ENCODE results near the gene ARPP21. TPM values are rescaled to one million over a fixed set of nuclear protein-coding genes. Genes with fewer than 3 reads are reported as not detected.

Gene ARPP21
- total RNA-seq, result 4.1 to 10.6 TPM (median 4.9 TPM) in 3 replicates
- long read RNA-seq, partial matches to known transcripts, result 0 of 4 reads
- long read RNA-seq, other reads (novel, unspliced or antisense), result 4 of 4 reads

GRCh38 chr3:35639254-35640186 is at the start of gene ARPP21:
Gene ARPP21, plus strand, starts transcription at chr3:35639525. Its CDS starts 42,227 bp downstream, at chr3:35681752.
- peaks cover 24% of the 10 kb centered on the region for H3K4me1 Mint-ChIP-seq (ENCODE audit: low read depth)

GRCh38 chr3:35592589-35593295 is 46.6 kb upstream of the ARPP21 start:
- peaks cover 4% of the 10 kb centered on the region for H3K4me1 Mint-ChIP-seq (ENCODE audit: low read depth)
- peaks cover 4% of the 10 kb centered on the region for H3K27me3 Mint-ChIP-seq (ENCODE audit: low read depth)
- H3K27ac Mint-ChIP-seq (ENCODE audit: unreplicated experiment), result no peak overlapping the region

More at GRCh38 chr3:35639254-35640186, at the start of gene ARPP21:
- no peak for TF ChIP-seq CTCF (IDR thresholded peaks at IDR 0.05)
- H3K9me3 Mint-ChIP-seq (ENCODE audit: low read depth), result no peaks in the 10 kb centered on the region
- peak; percentile 86 for DNase-seq (ENCODE audit: low spot score)
- peaks cover 57% of the 10 kb centered on the region for H3K27me3 Mint-ChIP-seq (ENCODE audit: low read depth)
- peak within 1 kb of the TSS; percentile 85 for H3K4me3 Mint-ChIP-seq (ENCODE audit: unreplicated experiment)
- H3K36me3 Mint-ChIP-seq (ENCODE audit: low read depth), result no peaks in the 10 kb centered on the region
- peak within 1 kb of the TSS; percentile 80 for H3K27ac Mint-ChIP-seq (ENCODE audit: unreplicated experiment)

GRCh38 chr3:35594739-35595138 is 44.6 kb upstream of the ARPP21 start:
- DNase-seq (ENCODE audit: low spot score), result no peak
- H3K27ac Mint-ChIP-seq (ENCODE audit: unreplicated experiment), result no peak overlapping the region
- H3K4me3 Mint-ChIP-seq (ENCODE audit: unreplicated experiment), result no peak overlapping the region
- H3K36me3 Mint-ChIP-seq (ENCODE audit: low read depth), result peaks cover 2% of the 10 kb centered on the region
- H3K27me3 Mint-ChIP-seq (ENCODE audit: low read depth), result peaks cover 11% of the 10 kb centered on the region
- peaks cover 5% of the 10 kb centered on the region for H3K9me3 Mint-ChIP-seq (ENCODE audit: low read depth)
- H3K4me1 Mint-ChIP-seq (ENCODE audit: low read depth), result peaks cover 4% of the 10 kb centered on the region
- TF ChIP-seq CTCF (IDR thresholded peaks at IDR 0.05), result no peak

More at GRCh38 chr3:35592589-35593295, 46.6 kb upstream of the ARPP21 start:
- Mint-ChIP-seq H3K4me3 (ENCODE audit: unreplicated experiment) (no peak overlapping the region), H3K36me3 (ENCODE audit: low read depth) (peaks cover 2% of the 10 kb centered on the region), H3K9me3 (ENCODE audit: low read depth) (peaks cover 11% of the 10 kb centered on the region)
- DNase-seq (ENCODE audit: low spot score), result no peak
- no peak for TF ChIP-seq CTCF (IDR thresholded peaks at IDR 0.05)

GRCh38 chr3:35596335-35596995 is 42.9 kb upstream of the ARPP21 start:
- H3K36me3 Mint-ChIP-seq (ENCODE audit: low read depth), result peaks cover 2% of the 10 kb centered on the region
- peaks cover 4% of the 10 kb centered on the region for H3K4me1 Mint-ChIP-seq (ENCODE audit: low read depth)
- TF ChIP-seq CTCF (IDR thresholded peaks at IDR 0.05), result no peak
- peaks cover 5% of the 10 kb centered on the region for H3K9me3 Mint-ChIP-seq (ENCODE audit: low read depth)
- H3K27me3 Mint-ChIP-seq (ENCODE audit: low read depth), result peaks cover 12% of the 10 kb centered on the region
- no peak for DNase-seq (ENCODE audit: low spot score)
- no peak overlapping the region for H3K4me3 Mint-ChIP-seq (ENCODE audit: unreplicated experiment)
- H3K27ac Mint-ChIP-seq (ENCODE audit: unreplicated experiment), result no peak overlapping the region

Data from chondrocyte (in vitro differentiated cells).